H1 (cell line): ENCODE measurements around the gene SEMA3F. TPM values are rescaled to one million over a fixed set of nuclear protein-coding genes. Genes with fewer than 3 reads are reported as not detected.

ENCODE experiments used
- ASH2L ChIP-seq: fragments of 200-600, 300-600 bp; sonication (generic); IDR thresholded peaks from one replicate; pipeline ENCODE4 v1.7.1; 2017; ENCODE audit warnings: low read length
- BRCA1 ChIP-seq: IDR thresholded peaks from 2 replicates; pipeline ENCODE4 v1.6.1; 2012; ENCODE audit warnings: low read depth, low read length, improper control_type of control experiment
- CHD2 ChIP-seq: IDR thresholded peaks from 2 replicates; pipeline ENCODE4 v1.6.1; 2012; ENCODE audit warnings: low read length, improper control_type of control experiment
- FOSL1 ChIP-seq: IDR thresholded peaks from 2 replicates; pipeline ENCODE4 v1.6.1; 2011; ENCODE audit warnings: mild to moderate bottlenecking, low read depth, low read length, moderate library complexity; ENCODE audit not compliant: insufficient read depth
- KDM1A ChIP-seq: fragments of 200-600, 300-600 bp; sonication (generic); IDR thresholded peaks from 2 replicates; pipeline ENCODE4 v1.7.1; 2016; ENCODE audit warnings: mild to moderate bottlenecking, low read length, borderline replicate concordance
- KDM4A ChIP-seq: IDR thresholded peaks from one replicate; pipeline ENCODE4 v1.7.1; 2012; ENCODE audit warnings: low read depth, mild to moderate bottlenecking, moderate library complexity, low read length, inconsistent platforms; ENCODE audit not compliant: severe bottlenecking
- KDM5A ChIP-seq: fragments of 200-600 bp; IDR thresholded peaks from 2 replicates; pipeline ENCODE4 v1.7.1; 2012; ENCODE audit warnings: mild to moderate bottlenecking, low read length, inconsistent platforms, mixed read lengths
- MAFK ChIP-seq: IDR thresholded peaks from 2 replicates; pipeline ENCODE4 v1.6.1; 2012; ENCODE audit warnings: low read depth, mild to moderate bottlenecking, improper control_type of control experiment, low read length
- NRF1 ChIP-seq: IDR thresholded peaks from 2 replicates; pipeline ENCODE4 v1.6.1; 2011; ENCODE audit warnings: mild to moderate bottlenecking, low read depth, low read length, improper control_type of control experiment
- RAD21 ChIP-seq, 2 experiments: IDR thresholded peaks in 1 of 2; conservative IDR thresholded peaks in 1 of 2; 2 replicates each; pipeline ENCODE4 v1.6.1; 2011; ENCODE audit warnings: low read depth in 2 of 2, low read length in 2 of 2, improper control_type of control experiment in 1 of 2, inconsistent platforms in 1 of 2, mild to moderate bottlenecking in 1 of 2, moderate library complexity in 1 of 2
- RBBP5 ChIP-seq: IDR thresholded peaks from 2 replicates; pipeline ENCODE4 v1.7.1; 2012; ENCODE audit warnings: low read depth, mild to moderate bottlenecking, inconsistent platforms, low read length, moderate library complexity, borderline replicate concordance
- RNF2 ChIP-seq: fragments of 200-900, 300-1000 bp; sonication (generic); IDR thresholded peaks from 2 replicates; pipeline ENCODE4 v1.7.1; 2016; ENCODE audit warnings: borderline replicate concordance, low read depth, mild to moderate bottlenecking, antibody characterized with exemption, low read length; ENCODE audit not compliant: poor library complexity, severe bottlenecking; ENCODE audit errors: missing control alignments
- RXRA ChIP-seq: IDR thresholded peaks from 2 replicates; pipeline ENCODE4 v1.6.1; 2011; ENCODE audit warnings: low read depth, mild to moderate bottlenecking, low read length, moderate library complexity; ENCODE audit not compliant: insufficient read depth
- SAP30 ChIP-seq: fragments of 300-600 bp; sonication (generic); IDR thresholded peaks from 2 replicates; pipeline ENCODE4 v1.7.1; 2012; ENCODE audit warnings: low read length, moderate library complexity, mild to moderate bottlenecking, inconsistent platforms; ENCODE audit not compliant: insufficient read depth, insufficient replicate concordance
- SIN3A ChIP-seq, 2 experiments: IDR thresholded peaks in 1 of 2; conservative IDR thresholded peaks in 1 of 2; 2 replicates each; pipeline ENCODE4 v1.6.1; 2011 to 2012; ENCODE audit warnings: low read length in 2 of 2, improper control_type of control experiment in 1 of 2, low read depth in 1 of 2, mild to moderate bottlenecking in 1 of 2
- SIRT6 ChIP-seq: IDR thresholded peaks from one replicate; pipeline ENCODE4 v1.7.1; 2012; ENCODE audit warnings: low read length, inconsistent platforms
- SP4 ChIP-seq: IDR thresholded peaks from 2 replicates; pipeline ENCODE4 v1.6.1; 2012; ENCODE audit warnings: low read length, inconsistent platforms
- TBP ChIP-seq: IDR thresholded peaks from 2 replicates; pipeline ENCODE4 v1.6.1; 2011; ENCODE audit warnings: low read depth, low read length, improper control_type of control experiment
- YY1 ChIP-seq: IDR thresholded peaks from 2 replicates; pipeline ENCODE4 v1.6.1; 2011; ENCODE audit warnings: low read depth, mild to moderate bottlenecking, low read length
- polyA plus RNA-seq, 7 experiments: library from polyadenylated mRNA; depleted of rRNA in 3 of 7; stranded (reverse) in 5 of 7; unstranded in 2 of 7; fragments of >200 nt in 5 of 7; fragments of 200-250 nt in 2 of 7; gene quantifications; 1 replicate in 5 of 7; 2 replicates in 1 of 7; 4 replicates in 1 of 7; pipeline versions ENCODE4 v1.2.1 to v1.2.3, GENCODE V29; 2011 to 2013; ENCODE audit warnings: missing spikeins in 2 of 7, mixed read lengths in 2 of 7
- total RNA-seq: library from RNA; stranded (reverse); fragmentation: NEBNext Ultra II Directional; extraction: Animal tissue kit (Norgen Biotek cat#: 25700); gene quantifications from 2 replicates; pipeline ENCODE4 v1.2.1, GENCODE V29; 2021
- TF ChIP-seq, protein P1 (sequence below): IDR thresholded peaks from 2 replicates; pipeline ENCODE4 v1.6.1; 2011; ENCODE audit warnings: low read length, improper control_type of control experiment
- TF ChIP-seq, protein P2 (sequence below): IDR thresholded peaks from 2 replicates; pipeline ENCODE4 v1.6.1; 2012; ENCODE audit warnings: inconsistent platforms

SEMA3F gene
- total and polyA plus RNA-seq, 2 of the 8 experiments (the other 6 are each of a cell fraction or from before 2014, with no cell fraction given), result 20.3 to 37.0 TPM

DNA sequence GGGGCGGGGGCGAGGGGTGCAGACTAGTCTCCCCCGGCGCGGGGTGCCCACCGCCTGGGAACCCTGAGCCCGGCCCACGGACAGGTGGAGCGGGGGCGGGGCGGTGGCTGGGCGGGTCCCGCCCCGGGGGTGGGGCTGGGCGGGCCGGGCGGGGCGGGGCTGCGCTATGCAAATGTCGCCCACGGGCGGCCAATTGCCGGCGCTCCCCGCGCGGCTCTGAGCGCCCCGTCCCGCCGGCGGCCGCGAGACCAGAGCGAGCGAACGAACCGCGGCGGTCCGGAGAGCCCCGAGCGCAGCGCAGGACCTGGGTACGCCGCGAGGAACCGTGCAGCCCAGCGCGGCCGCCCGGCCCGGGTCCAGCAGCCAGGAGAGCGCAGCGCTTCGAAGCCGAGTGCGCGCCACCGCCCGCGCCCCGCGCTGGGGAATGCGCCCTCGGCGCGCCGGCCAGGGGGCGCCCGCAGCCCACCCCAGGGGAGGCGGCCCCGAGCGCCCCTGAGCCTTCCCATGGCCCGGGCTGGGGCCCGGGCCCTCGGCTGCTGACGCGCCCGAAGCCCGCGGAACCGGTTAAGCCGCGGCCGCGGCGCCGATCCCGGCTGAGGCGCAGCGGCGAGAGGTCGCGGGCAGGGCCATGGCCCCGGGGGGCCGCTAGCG, at the start of gene SEMA3F (continued):
- TF ChIP-seq, protein P1, sequence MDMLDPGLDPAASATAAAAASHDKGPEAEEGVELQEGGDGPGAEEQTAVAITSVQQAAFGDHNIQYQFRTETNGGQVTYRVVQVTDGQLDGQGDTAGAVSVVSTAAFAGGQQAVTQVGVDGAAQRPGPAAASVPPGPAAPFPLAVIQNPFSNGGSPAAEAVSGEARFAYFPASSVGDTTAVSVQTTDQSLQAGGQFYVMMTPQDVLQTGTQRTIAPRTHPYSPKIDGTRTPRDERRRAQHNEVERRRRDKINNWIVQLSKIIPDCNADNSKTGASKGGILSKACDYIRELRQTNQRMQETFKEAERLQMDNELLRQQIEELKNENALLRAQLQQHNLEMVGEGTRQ, result no peak
- TF ChIP-seq SIRT6 (no peak), SP4 (no peak), RBBP5 (no peak), ASH2L (no peak), SAP30 (no peak), KDM4A (peak; percentile 90), KDM5A (no peak), MAFK (no peak), NRF1 (no peak), KDM1A (no peak), FOSL1 (no peak), RXRA (no peak), YY1 (no peak), CHD2 (no peak), BRCA1 (no peak), RAD21 (IDR thresholded peaks at IDR 0.05 in 1 of 2, conservative IDR thresholded peaks at IDR 0.05 in 1 of 2; ENCODE audit: low read depth in 2 of 2, low read length in 2 of 2) (no peak; a peak in 1 of 4 replicates), SIN3A (conservative IDR thresholded peaks at IDR 0.05 in 1 of 2, IDR thresholded peaks at IDR 0.05 in 1 of 2; ENCODE audit: low read depth in 1 of 2, low read length in 2 of 2) (peak in 1 of 2 experiments; percentile 17; a peak in 1 of 4 replicates), TBP (no peak), RNF2 (no peak)
- TF ChIP-seq, protein P2, sequence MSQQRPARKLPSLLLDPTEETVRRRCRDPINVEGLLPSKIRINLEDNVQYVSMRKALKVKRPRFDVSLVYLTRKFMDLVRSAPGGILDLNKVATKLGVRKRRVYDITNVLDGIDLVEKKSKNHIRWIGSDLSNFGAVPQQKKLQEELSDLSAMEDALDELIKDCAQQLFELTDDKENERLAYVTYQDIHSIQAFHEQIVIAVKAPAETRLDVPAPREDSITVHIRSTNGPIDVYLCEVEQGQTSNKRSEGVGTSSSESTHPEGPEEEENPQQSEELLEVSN, result no peak
